HG03575 (cell line): Measurements from ENCODE around the gene PAFAH1B1.

Experiments used
- ATAC-seq: cut with Tn5 transposase; IDR thresholded peaks from one replicate; pipeline ENCODE4 v1.9.1; 2021; ENCODE audit not compliant: unreplicated experiment, insufficient number of reproducible peaks, low FRiP score; ENCODE audit errors: extremely low read depth

The PAFAH1B1 gene

GRCh38 chr17:2683912-2684311 lies 90.5 kb downstream of the PAFAH1B1 start:
- no peak for ATAC-seq

- no peak for ATAC-seq
Observed at GRCh38 chr17:2684549-2684948, 91.1 kb downstream of the PAFAH1B1 start.

- ATAC-seq = no peak
Observed at GRCh38 chr17:2685696-2686095, 92.2 kb downstream of the PAFAH1B1 start.

GRCh38 chr17:2687074-2687418 lies 93.6 kb downstream of the PAFAH1B1 start:
- no peak for ATAC-seq

- no peak for ATAC-seq
Observed at GRCh38 chr17:2688351-2689342, 95.2 kb downstream of the PAFAH1B1 start.

GRCh38 chr17:2689411-2690164 lies 96.1 kb downstream of the PAFAH1B1 start:
- no peak for ATAC-seq

GRCh38 chr17:2690165-2691068 lies 97.0 kb downstream of the PAFAH1B1 start:
- no peak for ATAC-seq

- no peak for ATAC-seq
Observed at GRCh38 chr17:2691069-2691871, 97.8 kb downstream of the PAFAH1B1 start.

GRCh38 chr17:2691965-2692780 lies 98.7 kb downstream of the PAFAH1B1 start:
- ATAC-seq = no peak

GRCh38 chr17:2692781-2693135 lies 99.3 kb downstream of the PAFAH1B1 start:
- no peak for ATAC-seq

GRCh38 chr17:2693561-2694380 lies 100.3 kb downstream of the PAFAH1B1 start:
- ATAC-seq = no peak

- ATAC-seq = no peak
Observed at GRCh38 chr17:2694381-2695242, 101.2 kb downstream of the PAFAH1B1 start.

GRCh38 chr17:2695243-2695960 lies 101.9 kb downstream of the PAFAH1B1 start:
- no peak for ATAC-seq

GRCh38 chr17:2695961-2696760 lies 102.7 kb downstream of the PAFAH1B1 start:
- no peak for ATAC-seq
